Endothelial cell of umbilical vein (primary cell): ENCODE measurements around the gene CACNA1C. TPM values are rescaled to one million over a fixed set of nuclear protein-coding genes. Genes with fewer than 3 reads are reported as not detected.

Experiments
- BruUV-seq: library from RNA; stranded (reverse); fragments of 400-500 nt; replicated peaks from 2 replicates; lab custom pipeline; 2021; lab: Mats Ljungman, UMichigan
- CTCF ChIA-PET: fragments of 300-600, 350-600 bp; sonication (Branson Sonifier 250); formaldehyde crosslinking; loops from one replicate; lab custom pipeline; 2021; ENCODE audit warnings: antibody characterized with exemption, inconsistent platforms; lab: Charles Lee
- POLR2A ChIA-PET: fragments of 300-600, 350-600 bp; sonication (Branson Sonifier 250); formaldehyde crosslinking; loops from one replicate; lab custom pipeline; 2021; ENCODE audit warnings: antibody characterized with exemption, inconsistent platforms; lab: Charles Lee
- DNase-seq: peaks from one replicate; pipeline ENCODE4 v3.0.0-alpha.2; 2011; ENCODE audit warnings: low read depth, low spot score
- FAIRE-seq: peaks from 2 replicates; lab custom pipeline; 2011; peaks lifted over from hg19 to GRCh38; lab: Jason Lieb, UNC
- H2AFZ ChIP-seq: 2 replicates; pipeline ENCODE4 v1.6.0; 2012; ENCODE audit warnings: low read depth, low read length, control low read depth, inconsistent platforms
- H3K27ac ChIP-seq: 2 replicates; pipeline ENCODE4 v1.5.1; 2011; ENCODE audit warnings: low read depth, mild to moderate bottlenecking, control low read depth, low read length, moderate library complexity; ENCODE audit not compliant: insufficient read depth
- H3K27me3 ChIP-seq, 2 experiments: 2 replicates each; pipeline versions ENCODE4 v1.6.0 to v1.6.1; 2011; ENCODE audit warnings: low read length in 2 of 2, mixed read lengths in 1 of 2; ENCODE audit not compliant: control insufficient read depth in 2 of 2, insufficient read depth in 2 of 2
- H3K36me3 ChIP-seq, 2 experiments: 2 replicates in 1 of 2; 3 replicates in 1 of 2; pipeline ENCODE4 v1.5.1; 2011; ENCODE audit warnings: low read length in 2 of 2, mild to moderate bottlenecking in 1 of 2, moderate library complexity in 1 of 2; ENCODE audit not compliant: control insufficient read depth in 2 of 2, insufficient read depth in 2 of 2; ENCODE audit errors: extremely low read depth in 1 of 2
- H3K4me1 ChIP-seq: 3 replicates; pipeline ENCODE4 v1.5.1; 2011; ENCODE audit warnings: mild to moderate bottlenecking, low read length; ENCODE audit not compliant: control insufficient read depth, insufficient read depth; ENCODE audit errors: extremely low read depth
- H3K4me2 ChIP-seq: 2 replicates; pipeline ENCODE4 v1.6.1; 2011; ENCODE audit warnings: low read length, control low read depth, mixed read lengths; ENCODE audit not compliant: insufficient read depth
- H3K4me3 ChIP-seq, 3 experiments: fragments of 200-600 bp in 1 of 3; sonication (generic), shearing (Covaris generic) in 1 of 3; replicated peaks in 1 of 3; 2 replicates each; pipeline ENCODE4 v1.5.1; 2011 to 2016; ENCODE audit warnings: control low read depth in 3 of 3, low read length in 3 of 3, mild to moderate bottlenecking in 2 of 3, inconsistent platforms in 1 of 3, low read depth in 1 of 3, moderate library complexity in 1 of 3; ENCODE audit not compliant: insufficient read depth in 1 of 3
- H3K79me2 ChIP-seq: 2 replicates; pipeline ENCODE4 v1.6.0; 2012; ENCODE audit warnings: low read length, inconsistent platforms; ENCODE audit not compliant: control insufficient read depth, insufficient read depth
- H3K9ac ChIP-seq: replicated peaks from 2 replicates; pipeline ENCODE3; 2011; ENCODE audit warnings: low read length, control low read depth; ENCODE audit not compliant: insufficient read depth; ENCODE audit errors: extremely low read depth
- H3K9me1 ChIP-seq: replicated peaks from 3 replicates; pipeline ENCODE4 v1.6.0; 2011; ENCODE audit warnings: mild to moderate bottlenecking, low read length; ENCODE audit not compliant: control insufficient read depth, insufficient read depth; ENCODE audit errors: extremely low read depth
- H3K9me3 ChIP-seq: replicated peaks from 2 replicates; pipeline ENCODE4 v1.5.1; 2012; ENCODE audit warnings: low read length, inconsistent platforms; ENCODE audit not compliant: control insufficient read depth, insufficient read depth
- H4K20me1 ChIP-seq: replicated peaks from 2 replicates; pipeline ENCODE3; 2011; ENCODE audit warnings: mild to moderate bottlenecking, low read length; ENCODE audit not compliant: control insufficient read depth, insufficient read depth; ENCODE audit errors: extremely low read depth
- CTCF ChIP-seq, 2 donors: IDR thresholded peaks; 1 replicate in 1 of 2; 2 replicates in 1 of 2; pipeline ENCODE4 v1.5.1; 2011; ENCODE audit warnings: low read length in 2 of 2, mild to moderate bottlenecking in 2 of 2, moderate library complexity in 2 of 2, control low read depth in 1 of 2, inconsistent platforms in 1 of 2, low read depth in 1 of 2; ENCODE audit not compliant: insufficient read depth in 1 of 2; ENCODE audit errors: extremely low read depth in 1 of 2
- EZH2 ChIP-seq: IDR thresholded peaks from 2 replicates; pipeline ENCODE4 v1.6.1; 2012; ENCODE audit warnings: borderline replicate concordance, low read depth, mild to moderate bottlenecking, moderate library complexity, low read length, inconsistent platforms; ENCODE audit not compliant: severe bottlenecking
- FOS ChIP-seq: IDR thresholded peaks from 2 replicates; pipeline ENCODE4 v1.6.1; 2011; ENCODE audit warnings: mild to moderate bottlenecking, low read length, moderate library complexity, borderline replicate concordance; ENCODE audit not compliant: insufficient read depth
- GATA2 ChIP-seq: IDR thresholded peaks from 2 replicates; pipeline ENCODE4 v1.7.0; 2011; ENCODE audit warnings: low read depth, mild to moderate bottlenecking, moderate library complexity, mixed read lengths, low read length; ENCODE audit not compliant: insufficient read length, insufficient read depth
- JUN ChIP-seq: IDR thresholded peaks from 2 replicates; pipeline ENCODE4 v1.6.1; 2011; ENCODE audit warnings: borderline replicate concordance, low read depth; ENCODE audit not compliant: insufficient read length, insufficient read depth
- MAX ChIP-seq: IDR thresholded peaks from 2 replicates; pipeline ENCODE4 v1.6.1; 2011; ENCODE audit not compliant: insufficient read depth, insufficient read length
- MYC ChIP-seq: IDR thresholded peaks from one replicate; pipeline ENCODE4 v1.6.1; 2011; ENCODE audit warnings: mild to moderate bottlenecking, low read depth, low read length
- POLR2A ChIP-seq: IDR thresholded peaks from 2 replicates; pipeline ENCODE4 v1.6.1; 2012; ENCODE audit warnings: low read depth, mild to moderate bottlenecking, control low read depth, low read length
- POLR2AphosphoS5 ChIP-seq: IDR thresholded peaks from 2 replicates; pipeline ENCODE4 v1.6.1; 2012; ENCODE audit warnings: low read depth, mild to moderate bottlenecking, control low read depth, low read length, moderate library complexity; ENCODE audit not compliant: insufficient read depth
- dilution Hi-C: fragments of 300-500 bp; cut with MboI; formaldehyde crosslinking; loops from one replicate; pipeline ENCODE4 v1.15.0; 2019; ENCODE audit warnings: low sequenced_read_pairs; ENCODE audit not compliant: extremely low pct_ligation_motif_present
- intact Hi-C: fragments of 100-400 bp; cut with micrococcal nuclease; formaldehyde crosslinking; loops from one replicate; pipeline ENCODE4 v1.10.0; 2022
- polyA plus RNA-seq, 4 experiments: library from polyadenylated mRNA; depleted of rRNA in 3 of 4; stranded (reverse) in 3 of 4; unstranded in 1 of 4; fragments of >200 nt; gene quantifications; 2 replicates each; pipeline versions ENCODE4 v1.2.1 to v1.2.3, GENCODE V29; 2011 to 2012; ENCODE audit warnings: missing spikeins in 1 of 4
- total RNA-seq: library from RNA; stranded (reverse); gene quantifications from 2 replicates; pipeline ENCODE4 v1.2.3, GENCODE V29; 2021

The CACNA1C gene
- total and polyA plus RNA-seq, 2 donors (not counting 3 experiments of a cell fraction or from before 2014, with no cell fraction given): not detected

GRCh38 chr12:2177003-2177402, 124.2 kb downstream of the CACNA1C start:
- dilution Hi-C loops (no loop called here), intact Hi-C loops (no loop called here)
- Histone ChIP-seq H3K36me3 (no peaks in the 10 kb centered on the region), H3K4me2 (no peak overlapping the region), H3K9me1 (no peaks in the 10 kb centered on the region), H3K9ac (no peak overlapping the region), H3K27me3 (no peaks in the 10 kb centered on the region), H3K79me2 (no peaks in the 10 kb centered on the region), H3K4me1 (no peaks in the 10 kb centered on the region), H3K27ac (no peak overlapping the region), H3K9me3 (no peaks in the 10 kb centered on the region), H2AFZ (no peak overlapping the region), H3K4me3 (no peak overlapping the region), H4K20me1 (no peaks in the 10 kb centered on the region)
- POLR2A ChIA-PET: no interaction called here
- no TSS peak for BruUV-seq
- DNase-seq (no peak), FAIRE-seq (no peak)
- CTCF ChIA-PET: no interaction called here
- TF ChIP-seq JUN (no peak), MYC (no peak), FOS (no peak), POLR2A (no peak), POLR2AphosphoS5 (no peak), CTCF (IDR thresholded peaks at IDR 0.05; ENCODE audit: extremely low read depth in 1 of 2, insufficient read depth in 1 of 2, low read depth in 1 of 2, low read length in 2 of 2) (no peak), EZH2 (no peak), MAX (no peak), GATA2 (no peak)
